Mesodermal cell (in vitro differentiated cells): ENCODE measurements around the gene ANKHD1.
"Not testable (repeated sequence)": the region's sequence is repeated elsewhere in the genome, so short reads cannot be mapped to it uniquely, and the experiment has no call there.

Experiments
- H3K27ac ChIP-seq: 2 replicates; pipeline ENCODE4 v1.7.0; 2013; ENCODE audit warnings: mild to moderate bottlenecking, low read depth, low read length, moderate library complexity; ENCODE audit not compliant: severe bottlenecking
- H3K36me3 ChIP-seq: 2 replicates; pipeline ENCODE4 v1.7.1; 2013; ENCODE audit warnings: mild to moderate bottlenecking, low read length, moderate library complexity; ENCODE audit not compliant: control insufficient read depth, insufficient read depth
- H3K4me1 ChIP-seq: one replicate; pipeline ENCODE4 v1.7.1; 2013; ENCODE audit warnings: mild to moderate bottlenecking, low read length; ENCODE audit not compliant: insufficient read depth, control insufficient read depth, poor library complexity, severe bottlenecking
- H3K4me3 ChIP-seq: 2 replicates; pipeline ENCODE4 v1.7.0; 2013; ENCODE audit warnings: low read length, control low read depth, mild to moderate bottlenecking; ENCODE audit not compliant: insufficient read depth, poor library complexity, severe bottlenecking; ENCODE audit errors: extremely low read depth
- H3K9me3 ChIP-seq: 2 replicates; pipeline ENCODE4 v1.7.1; 2013; ENCODE audit warnings: mild to moderate bottlenecking, low read length, moderate library complexity; ENCODE audit not compliant: control insufficient read depth
- WGBS, 2 experiments: methylation state at CpG; one replicate each; pipeline ENCODE4 v1.1.5; 2013; ENCODE audit warnings: missing lambda C conversion rate in 2 of 2; ENCODE audit not compliant: insufficient coverage in 2 of 2; 5-methylcytosine and 5-hydroxymethylcytosine counted together

The ANKHD1 gene

GRCh38 chr5:140483055-140483454 lies 81.4 kb downstream of the ANKHD1 start:
- Histone ChIP-seq H3K4me3 (no peak overlapping the region), H3K27ac (no peak overlapping the region), H3K4me1 (no peaks in the 10 kb centered on the region), H3K36me3 (peaks cover 22% of the 10 kb centered on the region), H3K9me3 (no peaks in the 10 kb centered on the region)
- WGBS, 2 experiments: 100% methylated on average over 1 of the region's 1 CpG; no CpG with 5 or more reads in 1 of the 2 experiments

DNA sequence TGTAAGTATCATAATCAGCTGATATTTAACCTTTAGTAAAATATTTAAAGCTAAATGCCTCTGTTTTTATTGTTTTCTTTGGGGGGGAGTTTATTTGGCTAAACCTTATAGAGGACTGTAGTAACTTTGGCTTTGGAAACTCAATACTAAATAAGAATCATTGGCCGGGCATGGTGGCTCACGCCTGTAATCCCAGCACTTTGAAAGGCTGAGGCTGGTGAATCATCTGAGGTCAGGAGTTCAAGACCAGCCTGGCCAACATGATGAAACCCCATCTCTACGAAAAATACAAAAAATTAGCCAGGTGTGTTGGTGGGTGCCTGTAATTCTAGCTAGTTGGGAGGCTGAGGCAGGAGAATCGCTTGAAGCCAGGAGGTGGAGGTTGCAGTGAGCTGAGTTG lies 86.5 kb downstream of the ANKHD1 start:
- peaks cover 32% of the 10 kb centered on the region for H3K36me3 ChIP-seq
- H3K27ac ChIP-seq, H3K4me1 ChIP-seq, H3K4me3 ChIP-seq, H3K9me3 ChIP-seq: not testable (repeated sequence)
- WGBS, 2 experiments: 80 to 100% methylated on average over 1 to 2 of the region's 4 CpGs

- peaks cover 38% of the 10 kb centered on the region for H3K36me3 ChIP-seq
- no peaks in the 10 kb centered on the region for H3K4me1 ChIP-seq
- no peak overlapping the region for H3K27ac ChIP-seq
- no peak overlapping the region for H3K4me3 ChIP-seq
- no peaks in the 10 kb centered on the region for H3K9me3 ChIP-seq
- 98 to 100% methylated on average over 1 to 5 of the region's 6 CpGs for WGBS, 2 experiments
Measured at GRCh38 chr5:140488914-140489313, 87.3 kb downstream of the ANKHD1 start.

GRCh38 chr5:140497897-140498296 lies 96.3 kb downstream of the ANKHD1 start:
- no peaks in the 10 kb centered on the region for H3K4me1 ChIP-seq
- no peak overlapping the region for H3K4me3 ChIP-seq
- H3K27ac ChIP-seq: no peak overlapping the region
- no peaks in the 10 kb centered on the region for H3K9me3 ChIP-seq
- H3K36me3 ChIP-seq: peaks cover 46% of the 10 kb centered on the region

DNA sequence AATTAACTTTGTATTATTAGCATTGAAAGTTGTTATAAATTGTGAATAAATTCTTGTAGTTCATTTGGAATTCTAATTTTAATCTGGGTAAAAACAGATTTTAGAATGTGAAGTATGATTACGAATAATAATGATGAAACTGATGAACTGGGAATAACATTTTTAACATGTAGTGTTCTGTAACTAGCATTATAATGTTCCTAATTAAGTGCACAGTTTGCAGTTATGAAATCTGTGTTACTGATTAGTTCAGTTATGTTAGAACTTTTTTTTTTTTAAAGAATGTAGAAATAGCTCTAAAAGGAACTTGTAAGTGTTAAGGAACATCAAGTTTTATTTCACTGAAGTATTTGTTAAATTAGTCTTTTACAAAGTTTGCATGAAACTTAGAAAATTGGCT lies 97.0 kb downstream of the ANKHD1 start:
- 100% methylated on average over 1 of the region's 1 CpG for WGBS, 2 experiments
- Histone ChIP-seq H3K4me1 (no peaks in the 10 kb centered on the region), H3K27ac (no peak overlapping the region), H3K9me3 (no peaks in the 10 kb centered on the region), H3K36me3 (peaks cover 43% of the 10 kb centered on the region), H3K4me3 (no peak overlapping the region)

DNA sequence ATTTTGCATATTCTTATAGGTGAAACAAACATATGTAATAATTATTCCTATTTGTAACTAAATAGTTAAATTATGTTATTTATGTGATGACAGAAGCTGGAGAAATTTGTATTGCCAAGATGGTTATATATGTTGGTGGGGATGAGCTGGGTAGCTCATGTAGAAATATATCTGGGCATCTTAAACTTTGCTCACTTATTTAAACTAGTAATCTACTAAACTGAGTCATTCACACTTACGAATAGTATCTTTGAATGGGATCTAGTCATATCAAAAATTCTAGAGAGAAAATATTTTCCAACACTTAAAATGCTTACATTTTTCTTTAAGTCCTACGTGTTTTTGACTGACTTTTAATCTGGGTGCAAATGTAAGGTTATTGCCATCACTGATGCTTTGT lies 101.2 kb downstream of the ANKHD1 start:
- no CpG with 5 or more reads among the region's 2 CpGs for WGBS, 2 experiments
- Histone ChIP-seq H3K9me3 (no peaks in the 10 kb centered on the region), H3K36me3 (peaks cover 57% of the 10 kb centered on the region), H3K27ac (no peak overlapping the region), H3K4me1 (no peaks in the 10 kb centered on the region), H3K4me3 (no peak overlapping the region)

DNA sequence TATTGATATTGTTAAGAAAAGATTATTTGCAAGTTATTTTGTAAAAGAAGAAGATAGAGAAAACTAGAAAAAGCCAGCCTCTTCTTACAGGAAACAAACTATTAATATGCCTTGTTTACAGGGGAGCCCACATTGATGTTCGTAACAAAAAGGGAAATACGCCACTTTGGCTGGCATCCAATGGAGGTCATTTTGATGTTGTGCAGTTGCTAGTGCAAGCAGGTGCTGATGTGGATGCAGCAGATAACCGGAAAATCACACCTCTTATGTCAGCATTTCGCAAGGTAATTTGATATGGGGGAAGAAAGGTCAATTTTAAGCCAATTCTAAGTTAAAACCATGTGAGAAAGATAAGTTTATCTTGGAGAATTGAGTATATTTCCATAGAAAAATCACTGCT lies 108.3 kb downstream of the ANKHD1 start:
- H3K9me3 ChIP-seq: no peaks in the 10 kb centered on the region
- H3K4me1 ChIP-seq: no peaks in the 10 kb centered on the region
- WGBS, 2 experiments: 100% methylated on average over 1 to 2 of the region's 4 CpGs
- H3K27ac ChIP-seq: no peak overlapping the region
- no peak overlapping the region for H3K4me3 ChIP-seq
- peaks cover 81% of the 10 kb centered on the region for H3K36me3 ChIP-seq

DNA sequence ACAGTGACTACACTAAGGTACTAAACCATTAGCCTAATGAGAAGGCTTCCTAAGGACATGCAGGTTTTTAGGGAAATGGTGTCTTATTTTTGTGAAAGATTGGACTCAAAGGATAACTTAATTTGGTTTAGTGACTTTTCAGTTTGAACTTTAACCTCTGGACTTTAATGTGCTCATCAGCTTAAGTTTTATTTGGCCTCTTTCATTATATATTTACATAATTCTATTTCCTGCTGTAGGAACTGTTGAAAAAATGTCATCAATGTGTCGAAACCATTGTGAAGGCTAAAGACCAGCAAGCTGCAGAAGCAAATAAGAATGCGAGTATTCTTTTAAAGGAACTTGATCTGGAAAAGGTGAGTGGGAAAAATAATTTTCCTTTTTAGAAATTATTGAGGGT lies 111.5 kb downstream of the ANKHD1 start:
- peaks cover 60% of the 10 kb centered on the region for H3K36me3 ChIP-seq
- H3K27ac ChIP-seq: no peak overlapping the region
- no peaks in the 10 kb centered on the region for H3K4me1 ChIP-seq
- H3K4me3 ChIP-seq: no peak overlapping the region
- no peaks in the 10 kb centered on the region for H3K9me3 ChIP-seq
- 94% methylated on average over 2 of the region's 2 CpGs for WGBS, 2 experiments

GRCh38 chr5:140524003-140524402 lies 122.4 kb downstream of the ANKHD1 start:
- Histone ChIP-seq H3K4me1 (no peaks in the 10 kb centered on the region), H3K4me3 (no peak overlapping the region), H3K27ac (no peak overlapping the region), H3K9me3 (no peaks in the 10 kb centered on the region), H3K36me3 (peaks cover 43% of the 10 kb centered on the region)
- 92 to 100% methylated on average over 1 of the region's 2 CpGs for WGBS, 2 experiments

- peaks cover 87% of the 10 kb centered on the region for H3K36me3 ChIP-seq
- no peak overlapping the region for H3K4me3 ChIP-seq
- H3K9me3 ChIP-seq: no peaks in the 10 kb centered on the region
- H3K27ac ChIP-seq: no peak overlapping the region
- whole genome bisulfite sequencing, 2 experiments: 80% methylated on average over 1 of the region's 1 CpG; no CpG with 5 or more reads in 1 of the 2 experiments
- H3K4me1 ChIP-seq: no peaks in the 10 kb centered on the region
Measured at GRCh38 chr5:140540227-140540626, 138.6 kb downstream of the ANKHD1 start.

- H3K27ac ChIP-seq: no peak overlapping the region
- H3K9me3 ChIP-seq: no peaks in the 10 kb centered on the region
- H3K4me1 ChIP-seq: peaks cover 15% of the 10 kb centered on the region
- H3K4me3 ChIP-seq: no peak overlapping the region
- 100% methylated on average over 1 of the region's 5 CpGs; no CpG with 5 or more reads in 1 of the 2 experiments for WGBS, 2 experiments
- H3K36me3 ChIP-seq: peaks cover 70% of the 10 kb centered on the region
Measured at GRCh38 chr5:140542972-140543371, 141.3 kb downstream of the ANKHD1 start.
